ENCODE data around the gene FBXL2.

The FBXL2 gene

DNA sequence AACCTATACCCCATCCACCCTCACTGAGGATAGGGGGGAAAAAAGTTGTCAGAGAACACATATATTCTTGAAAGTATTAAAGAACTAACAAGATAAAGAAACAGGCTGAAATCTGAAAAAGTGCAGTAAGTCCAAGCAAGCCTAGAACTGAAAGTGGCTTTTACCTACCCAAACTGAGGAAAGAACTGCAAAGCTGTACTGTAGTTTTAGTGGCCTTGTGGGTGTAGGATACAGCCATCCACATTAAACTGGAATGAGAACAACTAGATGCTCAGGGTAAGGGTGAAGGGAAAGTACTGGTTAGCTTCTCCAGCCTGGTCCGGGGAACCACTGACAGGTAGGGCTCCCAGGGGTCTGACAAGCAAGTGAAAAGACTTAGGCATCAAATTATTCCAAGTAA lies 152.8 kb downstream of the FBXL2 start:
- DNase-seq (ENCODE audit: low read depth): no peak

DNA sequence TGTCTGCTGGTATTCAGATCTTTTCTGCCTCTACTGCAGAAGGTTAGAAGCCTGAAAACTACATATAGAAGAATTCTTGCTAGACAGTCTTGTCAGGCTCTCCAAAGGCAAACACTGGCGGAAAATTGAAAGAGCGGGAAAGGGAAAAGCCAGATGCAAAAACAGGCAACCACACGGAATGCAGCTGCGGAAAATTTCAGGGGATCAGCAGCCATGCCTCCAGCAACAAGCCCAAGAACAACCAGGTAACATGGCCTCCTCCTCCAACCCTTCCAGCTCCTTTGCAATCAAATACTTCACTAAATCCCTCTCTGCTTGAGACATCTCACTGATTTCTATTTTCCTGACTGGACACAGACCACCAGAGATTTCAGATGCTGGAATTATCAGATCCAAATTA lies 153.3 kb downstream of the FBXL2 start:
- DNase-seq (ENCODE audit: low read depth): no peak

DNA sequence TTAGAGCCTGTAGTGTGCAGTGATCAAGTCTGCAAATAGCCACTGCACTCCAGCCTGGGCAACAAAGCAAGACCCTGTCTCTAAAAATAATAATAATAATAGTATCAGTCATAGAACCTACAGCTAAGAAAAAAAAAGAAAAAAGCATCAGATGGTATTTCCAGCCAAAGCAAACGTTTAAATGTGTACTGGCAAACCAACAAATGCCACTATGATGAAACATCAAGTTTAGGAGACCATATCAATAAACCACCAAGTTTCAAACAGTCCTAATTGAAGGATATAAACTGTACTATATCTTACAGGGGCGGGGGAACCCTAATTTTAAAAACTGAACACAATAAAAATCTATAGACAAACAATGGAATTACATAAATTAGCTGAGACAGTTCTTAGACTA lies 156.6 kb downstream of the FBXL2 start:
- DNase-seq (ENCODE audit: low read depth): no peak
